Measurements from ENCODE around the gene RTL1.

DNA sequence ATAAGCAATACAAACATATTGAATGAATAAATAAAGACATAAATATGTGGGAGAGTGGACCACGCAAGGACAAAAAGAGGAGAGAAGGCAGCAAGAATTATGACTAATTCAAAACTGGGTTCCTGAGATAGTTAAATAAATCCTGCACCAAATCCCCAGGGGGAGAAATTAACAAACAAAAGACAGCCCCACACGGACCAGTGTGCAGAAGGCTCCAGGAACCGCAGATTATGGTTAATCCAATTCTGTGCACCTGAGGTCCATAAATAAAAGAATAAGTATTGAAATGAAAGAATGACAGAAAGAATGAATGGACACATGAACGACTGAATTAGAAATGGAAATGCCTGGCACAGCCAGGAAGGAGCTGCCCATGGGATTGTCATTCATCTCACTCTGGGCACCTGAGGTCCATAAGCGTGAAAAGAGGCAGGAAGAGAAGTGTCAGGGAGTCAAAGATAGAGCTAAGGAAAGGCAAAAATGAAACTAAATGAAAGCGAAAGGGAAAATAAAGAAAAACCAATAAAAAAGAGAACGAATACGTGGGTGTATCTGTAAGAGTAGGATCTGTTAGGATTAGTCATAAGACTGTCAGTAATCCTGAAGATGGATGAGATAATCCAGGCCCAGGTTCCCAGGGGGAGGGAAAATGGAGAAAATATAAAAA, 54.3 kb downstream of the RTL1 start:
- TF ChIP-seq EP300 (IDR thresholded peaks at IDR 0.05; ENCODE audit: borderline replicate concordance) (no peak), TAF1 (IDR thresholded peaks at IDR 0.05; ENCODE audit: low read depth) (no peak), TEAD4 (IDR thresholded peaks at IDR 0.05) (no peak)
- TF ChIP-seq, protein P1, sequence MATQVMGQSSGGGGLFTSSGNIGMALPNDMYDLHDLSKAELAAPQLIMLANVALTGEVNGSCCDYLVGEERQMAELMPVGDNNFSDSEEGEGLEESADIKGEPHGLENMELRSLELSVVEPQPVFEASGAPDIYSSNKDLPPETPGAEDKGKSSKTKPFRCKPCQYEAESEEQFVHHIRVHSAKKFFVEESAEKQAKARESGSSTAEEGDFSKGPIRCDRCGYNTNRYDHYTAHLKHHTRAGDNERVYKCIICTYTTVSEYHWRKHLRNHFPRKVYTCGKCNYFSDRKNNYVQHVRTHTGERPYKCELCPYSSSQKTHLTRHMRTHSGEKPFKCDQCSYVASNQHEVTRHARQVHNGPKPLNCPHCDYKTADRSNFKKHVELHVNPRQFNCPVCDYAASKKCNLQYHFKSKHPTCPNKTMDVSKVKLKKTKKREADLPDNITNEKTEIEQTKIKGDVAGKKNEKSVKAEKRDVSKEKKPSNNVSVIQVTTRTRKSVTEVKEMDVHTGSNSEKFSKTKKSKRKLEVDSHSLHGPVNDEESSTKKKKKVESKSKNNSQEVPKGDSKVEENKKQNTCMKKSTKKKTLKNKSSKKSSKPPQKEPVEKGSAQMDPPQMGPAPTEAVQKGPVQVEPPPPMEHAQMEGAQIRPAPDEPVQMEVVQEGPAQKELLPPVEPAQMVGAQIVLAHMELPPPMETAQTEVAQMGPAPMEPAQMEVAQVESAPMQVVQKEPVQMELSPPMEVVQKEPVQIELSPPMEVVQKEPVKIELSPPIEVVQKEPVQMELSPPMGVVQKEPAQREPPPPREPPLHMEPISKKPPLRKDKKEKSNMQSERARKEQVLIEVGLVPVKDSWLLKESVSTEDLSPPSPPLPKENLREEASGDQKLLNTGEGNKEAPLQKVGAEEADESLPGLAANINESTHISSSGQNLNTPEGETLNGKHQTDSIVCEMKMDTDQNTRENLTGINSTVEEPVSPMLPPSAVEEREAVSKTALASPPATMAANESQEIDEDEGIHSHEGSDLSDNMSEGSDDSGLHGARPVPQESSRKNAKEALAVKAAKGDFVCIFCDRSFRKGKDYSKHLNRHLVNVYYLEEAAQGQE (IDR thresholded peaks at IDR 0.05; ENCODE audit: low read depth), result no peak

All from Ishikawa (cell line).